Activated CD8-positive, alpha-beta memory T cell treated with anti-CD3 and anti-CD28 coated beads, Interleukin-2, amount 50 U/mL, for 1 hour (primary cell): Measurements from ENCODE around the gene CDK13.

Source experiments
- DNase-seq: peaks from one replicate; pipeline ENCODE4 v3.0.0-alpha.2; 2020; ENCODE audit errors: extremely low read depth

The CDK13 gene

GRCh38 chr7:40008223-40008815 is 58.3 kb downstream of the CDK13 start:
- no peak for DNase-seq

- no peak for DNase-seq
Observed at GRCh38 chr7:40009301-40009700, 59.2 kb downstream of the CDK13 start.

- DNase-seq: no peak
Observed at GRCh38 chr7:40014376-40014775, 64.3 kb downstream of the CDK13 start.

- no peak for DNase-seq
Observed at GRCh38 chr7:40015790-40016296, 65.8 kb downstream of the CDK13 start.

GRCh38 chr7:40019558-40019957 is 69.5 kb downstream of the CDK13 start:
- DNase-seq: no peak

GRCh38 chr7:40024048-40024447 is 74.0 kb downstream of the CDK13 start:
- DNase-seq: no peak

- no peak for DNase-seq
Observed at GRCh38 chr7:40024841-40025240, 74.8 kb downstream of the CDK13 start.

GRCh38 chr7:40027545-40027944 is 77.5 kb downstream of the CDK13 start:
- no peak for DNase-seq

GRCh38 chr7:40033826-40034225 is 83.8 kb downstream of the CDK13 start:
- no peak for DNase-seq

- no peak for DNase-seq
Observed at GRCh38 chr7:40041456-40041855, 91.4 kb downstream of the CDK13 start.

GRCh38 chr7:40043164-40043563 is 93.1 kb downstream of the CDK13 start:
- DNase-seq: no peak

- no peak for DNase-seq
Observed at GRCh38 chr7:40047661-40048060, 97.6 kb downstream of the CDK13 start.

- DNase-seq: no peak
Observed at GRCh38 chr7:40057292-40057691, 107.2 kb downstream of the CDK13 start.

GRCh38 chr7:40058026-40058425 is 108.0 kb downstream of the CDK13 start:
- DNase-seq: no peak

- no peak for DNase-seq
Observed at GRCh38 chr7:40058636-40059035, 108.6 kb downstream of the CDK13 start.

GRCh38 chr7:40059057-40059456 is 109.0 kb downstream of the CDK13 start:
- no peak for DNase-seq

- DNase-seq: no peak
Observed at GRCh38 chr7:40072268-40072667, 122.2 kb downstream of the CDK13 start.

GRCh38 chr7:40073239-40073638 is 123.2 kb downstream of the CDK13 start:
- DNase-seq: no peak

GRCh38 chr7:40077849-40078248 is 127.8 kb downstream of the CDK13 start:
- DNase-seq: no peak

- no peak for DNase-seq
Observed at GRCh38 chr7:40092182-40092581, 142.1 kb downstream of the CDK13 start.

- no peak for DNase-seq
Observed at GRCh38 chr7:40093631-40094350, 143.7 kb downstream of the CDK13 start.

- DNase-seq: no peak
Observed at GRCh38 chr7:40095230-40095629, 145.2 kb downstream of the CDK13 start.

GRCh38 chr7:40095695-40096327 is 145.8 kb downstream of the CDK13 start:
- no peak for DNase-seq
